Activated CD4-positive, alpha-beta T cell treated with anti-CD3 and anti-CD28 coated beads, Interleukin-10, Interleukin-2, amounts not matched to agents 100 ng/mL and 50 ng/mL, durations not matched to agents 16 hours and 8 hours (primary cell): ENCODE data around the gene NELL1.

ENCODE experiments used
- DNase-seq: peaks from one replicate; pipeline ENCODE4 v3.0.0-alpha.2; 2020

NELL1 gene

GRCh38 chr11:20668844-20669819, at the start of gene NELL1:
NELL1 (plus strand) TSS chr11:20669586.
- no peak for DNase-seq

GRCh38 chr11:20620988-20621387, 48.4 kb upstream of the NELL1 start:
- DNase-seq = no peak

DNA sequence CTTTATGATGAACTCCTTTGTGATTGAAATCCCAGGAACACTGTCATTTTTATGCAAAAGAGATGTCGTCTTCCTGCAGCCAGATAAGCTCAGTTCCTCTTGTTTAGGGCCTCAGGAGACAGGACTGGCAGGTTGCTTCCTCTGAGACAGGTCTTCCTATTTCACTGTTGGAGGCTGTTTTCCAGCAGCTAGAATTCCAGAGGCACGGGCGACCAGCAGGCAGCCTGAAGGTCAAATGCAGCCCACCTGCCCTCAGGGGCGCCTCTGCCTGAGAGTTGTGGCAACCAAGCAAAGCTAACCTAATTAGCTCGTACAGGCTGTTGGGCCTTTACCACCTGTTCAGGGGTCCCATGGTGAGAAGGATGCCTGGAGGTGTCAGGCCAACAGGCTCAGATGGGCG, 47.7 kb upstream of the NELL1 start:
- no peak for DNase-seq

DNA sequence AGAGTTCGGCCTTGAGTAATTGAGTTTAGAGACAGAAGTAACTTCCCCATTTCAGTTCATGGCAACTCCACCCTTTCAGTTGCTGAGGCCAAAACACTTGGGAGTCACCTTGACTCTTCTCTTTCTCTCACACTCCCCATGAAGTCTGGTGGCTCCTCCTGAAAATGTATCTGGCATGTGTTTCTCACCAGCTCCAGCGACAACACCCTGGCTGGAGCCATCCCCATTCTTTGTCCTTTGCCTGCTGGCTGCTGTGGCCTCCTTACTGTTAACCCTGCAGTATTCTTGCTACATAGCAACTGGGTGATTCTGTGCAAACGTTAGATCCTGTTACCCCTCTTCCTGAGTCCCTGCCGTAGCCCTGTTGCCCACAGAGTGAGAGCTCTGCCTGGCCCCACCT, 46.1 kb upstream of the NELL1 start:
- no peak for DNase-seq

DNA sequence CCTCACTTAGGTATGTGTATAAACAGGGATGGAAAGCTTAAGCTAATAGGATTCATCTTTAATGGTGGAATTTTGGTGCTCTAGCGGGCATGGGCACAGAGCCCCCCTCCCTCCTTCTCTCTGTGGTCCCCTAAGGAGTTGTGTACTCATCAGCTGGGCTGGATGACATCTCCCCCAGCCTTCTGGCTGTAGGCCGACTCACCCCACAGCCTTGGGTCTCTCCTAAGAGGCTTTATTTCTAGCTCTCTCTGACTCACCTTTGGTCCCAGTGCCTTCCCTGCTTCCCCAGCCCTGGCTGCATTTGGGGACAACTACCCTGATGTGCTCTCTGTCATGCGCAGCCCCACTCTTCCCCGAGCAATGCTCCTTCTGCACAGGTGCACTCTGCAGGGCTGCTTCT, 43.1 kb upstream of the NELL1 start:
- DNase-seq = no peak

GRCh38 chr11:20627026-20627425, 42.4 kb upstream of the NELL1 start:
- no peak for DNase-seq

DNA sequence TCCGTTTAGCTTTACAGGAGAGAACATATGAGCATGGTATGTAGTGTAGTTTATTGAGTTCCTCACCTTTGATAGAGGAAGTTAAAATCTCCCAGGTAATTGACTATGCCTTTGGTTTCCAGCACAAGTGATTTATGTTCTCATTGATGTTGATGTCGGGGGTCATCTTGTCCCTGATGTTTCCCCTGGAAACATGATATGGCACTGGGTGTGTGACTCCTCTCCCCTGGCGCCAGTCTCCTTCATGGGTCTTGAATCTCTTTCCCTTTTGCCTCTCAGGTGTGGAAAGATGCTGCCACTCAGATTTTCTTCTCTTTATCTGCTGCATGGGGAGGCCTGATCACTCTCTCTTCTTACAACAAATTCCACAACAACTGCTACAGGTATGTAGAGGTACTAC, 41.7 kb upstream of the NELL1 start:
- no peak for DNase-seq

GRCh38 chr11:20631519-20632168, 37.7 kb upstream of the NELL1 start:
- no peak for DNase-seq

DNA sequence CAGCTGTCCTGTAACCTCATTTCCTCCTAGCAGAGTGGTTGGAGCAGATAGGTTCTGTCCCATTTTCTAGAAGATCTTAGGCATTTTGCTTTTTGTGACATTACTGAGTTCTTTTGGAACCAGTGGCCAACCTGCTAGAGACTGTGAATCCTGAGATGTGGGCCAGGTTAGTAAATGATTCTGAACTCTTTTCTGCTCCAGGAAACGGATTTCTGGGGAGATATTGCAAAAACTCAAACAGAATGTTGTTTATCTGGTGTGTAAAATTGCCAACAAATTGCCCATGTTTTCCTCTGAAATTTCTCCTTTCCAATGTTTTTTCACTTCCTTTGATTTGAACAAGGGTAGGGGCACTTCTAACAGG, 37.2 kb upstream of the NELL1 start:
- DNase-seq = no peak

DNA sequence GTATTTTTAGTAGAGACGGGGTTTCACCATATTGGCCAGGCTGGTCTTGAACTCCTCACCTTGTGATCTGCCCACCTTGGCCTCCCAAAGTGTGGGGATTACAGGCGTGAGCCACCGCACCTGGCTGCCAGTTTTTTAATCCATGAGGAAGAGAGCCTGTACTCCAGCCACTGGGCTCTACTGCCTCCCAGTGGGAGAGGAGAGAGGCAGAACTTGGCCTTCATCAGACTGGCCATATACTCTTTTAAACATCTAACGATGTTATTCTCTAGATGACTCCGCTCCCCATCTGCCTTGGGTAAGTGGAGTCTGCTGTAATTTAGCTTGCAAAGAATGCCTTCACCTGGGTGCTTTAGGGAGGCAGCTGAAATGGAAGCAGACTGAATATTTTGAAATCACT, 35.3 kb upstream of the NELL1 start:
- DNase-seq = no peak

GRCh38 chr11:20634781-20635180, 34.6 kb upstream of the NELL1 start:
- no peak for DNase-seq

- DNase-seq = no peak
These were observed 31.3 kb upstream of the NELL1 start for GRCh38 chr11:20638074-20638473.

DNA sequence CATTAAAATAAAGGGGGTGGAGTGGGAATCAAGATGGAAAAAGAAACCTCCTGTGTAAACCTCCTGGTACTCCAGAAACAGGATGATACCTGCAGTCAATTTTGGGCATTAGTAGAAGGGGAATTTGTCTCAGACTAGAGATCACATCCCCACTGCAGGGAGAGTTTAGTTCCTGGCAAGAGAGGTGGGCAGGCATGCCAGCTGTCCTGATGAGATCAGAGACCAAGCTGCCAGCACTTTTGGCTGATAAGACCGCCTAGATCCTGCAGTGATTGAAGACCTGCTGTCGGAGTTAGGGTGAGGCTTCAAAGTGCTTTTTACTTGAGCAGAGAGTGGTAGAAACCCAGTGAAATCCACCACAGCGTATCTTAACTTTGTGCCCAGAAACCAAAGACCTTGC, 29.7 kb upstream of the NELL1 start:
- DNase-seq = no peak

DNA sequence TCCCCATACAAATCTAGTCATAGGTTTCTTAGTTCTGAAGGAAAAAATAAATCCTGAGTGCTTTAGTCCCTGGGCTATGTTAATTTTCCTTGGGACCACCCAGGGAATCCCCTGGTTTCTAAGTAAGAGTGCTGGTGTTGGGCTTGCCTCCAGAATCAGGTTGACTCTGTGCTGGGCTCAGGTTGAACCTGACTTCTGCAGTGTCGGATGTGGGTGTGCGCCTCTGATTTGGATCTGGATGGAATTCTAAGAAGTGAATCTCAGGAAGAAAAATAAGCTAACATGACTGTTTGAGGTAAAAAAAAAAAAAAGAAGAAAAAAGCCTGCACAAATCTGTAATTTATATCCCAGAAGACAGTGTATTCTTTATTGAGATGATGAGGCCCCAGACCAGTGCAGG, 29.0 kb upstream of the NELL1 start:
- no peak for DNase-seq

GRCh38 chr11:20644360-20644759, 25.0 kb upstream of the NELL1 start:
- no peak for DNase-seq

- peak; percentile 50 for DNase-seq
These were observed 21.3 kb upstream of the NELL1 start for GRCh38 chr11:20647976-20648565.

DNA sequence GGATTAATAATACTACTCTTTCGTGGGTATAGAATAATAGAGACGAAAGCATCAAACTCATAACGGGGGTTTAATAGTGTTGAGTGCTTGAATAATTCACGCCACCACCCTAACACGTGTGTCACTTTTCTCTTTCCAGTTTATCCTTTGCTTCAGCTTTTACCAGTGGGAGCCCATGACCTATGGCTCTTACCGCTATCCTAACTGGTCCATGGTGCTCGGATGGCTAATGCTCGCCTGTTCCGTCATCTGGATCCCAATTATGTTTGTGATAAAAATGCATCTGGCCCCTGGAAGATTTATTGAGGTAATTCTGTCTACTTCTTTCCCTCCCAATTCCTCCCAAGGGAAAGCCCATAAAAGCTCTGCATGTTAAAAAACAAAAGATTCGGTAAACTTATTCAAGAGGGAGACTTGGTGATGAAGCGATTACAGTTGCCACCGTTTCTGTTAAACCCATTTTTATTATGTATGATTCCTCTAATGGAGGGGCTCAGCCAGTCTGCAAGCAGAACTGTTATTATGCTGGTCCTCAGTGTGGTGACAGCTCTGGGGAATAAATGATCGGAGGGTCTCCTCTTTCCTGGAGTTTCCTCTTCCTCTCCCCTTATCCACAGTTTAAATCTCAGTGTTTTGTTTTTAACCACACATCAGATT, 17.1 kb upstream of the NELL1 start:
- no peak for DNase-seq

DNA sequence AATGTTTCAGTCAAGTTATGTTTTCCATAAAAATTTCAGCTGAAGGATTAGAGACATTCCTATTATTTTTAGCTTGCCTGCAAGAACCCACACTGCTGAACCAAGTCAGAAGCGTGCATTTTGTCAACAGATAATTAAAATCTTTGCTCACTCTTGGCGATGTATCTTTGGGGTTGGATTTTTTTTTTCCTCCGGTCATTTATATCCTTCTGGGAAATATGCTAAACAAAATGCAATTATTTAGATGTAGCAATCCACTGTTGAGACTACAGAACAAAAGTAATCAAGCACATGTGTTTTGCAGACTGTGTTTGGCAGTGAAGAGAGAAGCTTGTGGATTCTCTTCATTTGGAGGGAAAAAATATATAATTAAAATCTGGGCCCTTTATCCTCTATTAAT, 15.3 kb upstream of the NELL1 start:
- DNase-seq = no peak

GRCh38 chr11:20656901-20657300, 12.5 kb upstream of the NELL1 start:
- DNase-seq = no peak

- no peak for DNase-seq
These were observed 11.3 kb upstream of the NELL1 start for GRCh38 chr11:20658135-20658534.

- DNase-seq = no peak
These were observed 7.9 kb upstream of the NELL1 start for GRCh38 chr11:20661445-20661844.

- DNase-seq = no peak
These were observed 7.5 kb upstream of the NELL1 start for GRCh38 chr11:20661850-20662249.

DNA sequence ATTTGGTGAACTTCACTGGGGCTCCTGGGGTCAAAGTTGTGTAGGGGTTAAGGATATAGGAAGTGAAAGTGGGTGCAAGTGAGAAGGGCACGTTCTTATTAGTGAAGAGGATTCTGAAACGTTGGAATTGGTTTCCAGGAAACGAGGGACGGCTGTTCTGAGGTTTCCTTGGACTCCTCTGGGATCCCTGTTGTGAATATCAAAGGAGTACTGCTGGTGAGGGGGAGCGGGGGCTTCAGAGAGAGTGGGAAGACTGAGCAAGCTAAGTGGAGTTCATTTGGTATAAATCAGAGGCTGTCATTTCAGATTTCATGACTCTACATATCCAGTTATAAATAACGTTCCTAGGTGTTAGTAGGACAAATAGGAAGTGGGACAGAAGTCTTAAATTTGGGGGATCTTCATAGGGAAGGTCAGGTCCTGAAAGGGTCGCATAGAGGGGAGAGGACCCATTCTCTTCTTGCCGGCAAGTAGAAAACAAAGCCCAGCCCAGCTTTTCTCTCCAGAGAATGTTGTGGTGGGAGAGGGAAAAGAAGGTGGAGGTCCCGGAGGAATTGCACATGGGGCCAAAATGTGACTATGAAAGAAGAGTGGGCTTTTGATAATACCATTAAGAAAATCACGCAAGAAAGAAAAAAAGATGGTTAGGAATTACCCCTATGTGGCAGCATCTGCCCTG, 1.1 kb upstream of the NELL1 start:
- DNase-seq = no peak
